Trophoblast cell (in vitro differentiated cells and primary cell): ENCODE data around the gene IL1F10.

Source experiments
- DNase-seq, 2 donors: peaks; one replicate each; pipeline ENCODE4 v3.0.0-alpha.2; 2016
- H2AFZ ChIP-seq: 2 replicates; pipeline ENCODE4 v1.6.1; 2013; ENCODE audit warnings: low read length, moderate library complexity, mild to moderate bottlenecking; ENCODE audit not compliant: insufficient read depth, poor library complexity
- H2AK5ac ChIP-seq: 2 replicates; pipeline ENCODE4 v1.6.1; 2013; ENCODE audit warnings: mild to moderate bottlenecking, low read length
- H2BK120ac ChIP-seq: 2 replicates; pipeline ENCODE4 v1.6.1; 2013; ENCODE audit warnings: low read length, mild to moderate bottlenecking, moderate library complexity; ENCODE audit not compliant: insufficient read depth, poor library complexity
- H2BK12ac ChIP-seq: 2 replicates; pipeline ENCODE4 v1.6.1; 2013; ENCODE audit warnings: mild to moderate bottlenecking, low read length, moderate library complexity
- H2BK5ac ChIP-seq: 2 replicates; pipeline ENCODE4 v1.6.1; 2013; ENCODE audit warnings: low read length, low read depth, moderate library complexity, mild to moderate bottlenecking; ENCODE audit not compliant: poor library complexity
- H3K14ac ChIP-seq: 2 replicates; pipeline ENCODE4 v1.6.1; 2013; ENCODE audit warnings: mild to moderate bottlenecking, low read length
- H3K18ac ChIP-seq: 2 replicates; pipeline ENCODE4 v1.6.1; 2013; ENCODE audit warnings: mild to moderate bottlenecking, low read length
- H3K23ac ChIP-seq: 2 replicates; pipeline ENCODE4 v1.6.1; 2013; ENCODE audit warnings: low read length
- H3K27ac ChIP-seq: 2 replicates; pipeline ENCODE4 v1.5.1; 2013; ENCODE audit warnings: low read depth, mild to moderate bottlenecking, inconsistent platforms, low read length, moderate library complexity
- H3K27me3 ChIP-seq: 2 replicates; pipeline ENCODE4 v1.6.1; 2013; ENCODE audit warnings: inconsistent platforms, mild to moderate bottlenecking, low read length, moderate library complexity; ENCODE audit not compliant: insufficient read depth
- H3K36me3 ChIP-seq, 2 experiments: 1 replicate in 1 of 2; 2 replicates in 1 of 2; pipeline ENCODE4 v1.6.1; 2013; ENCODE audit warnings: low read length in 2 of 2, mild to moderate bottlenecking in 2 of 2, moderate library complexity in 1 of 2; ENCODE audit not compliant: insufficient read depth in 2 of 2, control insufficient read depth in 1 of 2
- H3K4ac ChIP-seq: 2 replicates; pipeline ENCODE4 v1.6.1; 2013; ENCODE audit warnings: low read depth, mild to moderate bottlenecking, low read length, moderate library complexity
- H3K4me1 ChIP-seq, 2 experiments: 1 replicate in 1 of 2; 2 replicates in 1 of 2; pipeline ENCODE4 v1.6.1; 2013; ENCODE audit warnings: low read length in 2 of 2, mild to moderate bottlenecking in 2 of 2, moderate library complexity in 1 of 2; ENCODE audit not compliant: insufficient read depth in 2 of 2, control insufficient read depth in 1 of 2
- H3K4me2 ChIP-seq: 2 replicates; pipeline ENCODE4 v1.6.1; 2013; ENCODE audit warnings: inconsistent platforms, mild to moderate bottlenecking, low read length, moderate library complexity
- H3K4me3 ChIP-seq: 2 replicates; pipeline ENCODE4 v1.5.1; 2013; ENCODE audit warnings: mild to moderate bottlenecking, low read depth, low read length, inconsistent platforms
- H3K79me1 ChIP-seq: one replicate; pipeline ENCODE4 v1.6.1; 2013; ENCODE audit warnings: low read length
- H3K79me2 ChIP-seq: 2 replicates; pipeline ENCODE4 v1.6.1; 2013; ENCODE audit warnings: low read length, mild to moderate bottlenecking; ENCODE audit not compliant: control insufficient read depth, insufficient read depth, poor library complexity
- H3K9ac ChIP-seq: 2 replicates; pipeline ENCODE4 v1.6.1; 2013; ENCODE audit warnings: mild to moderate bottlenecking, low read length
- H3K9me3 ChIP-seq: 2 replicates; pipeline ENCODE4 v1.6.1; 2013; ENCODE audit warnings: low read depth, mild to moderate bottlenecking, control low read depth, inconsistent platforms, low read length; ENCODE audit not compliant: insufficient read depth
- H4K12ac ChIP-seq: 2 replicates; pipeline ENCODE4 v1.6.1; 2013; ENCODE audit warnings: low read depth, mild to moderate bottlenecking, low read length, moderate library complexity
- H4K8ac ChIP-seq: 2 replicates; pipeline ENCODE4 v1.6.1; 2013; ENCODE audit warnings: low read depth, mild to moderate bottlenecking, low read length, moderate library complexity
- H4K91ac ChIP-seq: one replicate; pipeline ENCODE4 v1.6.1; 2013; ENCODE audit warnings: low read depth, mild to moderate bottlenecking, low read length, moderate library complexity
- WGBS: extraction: QIAGEN DNeasy Blood & Tissue Kit; methylation state at CpG from one replicate; pipeline ENCODE4 v1.1.7; 2013; ENCODE audit warnings: missing lambda C conversion rate; ENCODE audit not compliant: insufficient read length, insufficient coverage; ENCODE audit errors: extremely low coverage; 5-methylcytosine and 5-hydroxymethylcytosine counted together

The IL1F10 gene

DNA sequence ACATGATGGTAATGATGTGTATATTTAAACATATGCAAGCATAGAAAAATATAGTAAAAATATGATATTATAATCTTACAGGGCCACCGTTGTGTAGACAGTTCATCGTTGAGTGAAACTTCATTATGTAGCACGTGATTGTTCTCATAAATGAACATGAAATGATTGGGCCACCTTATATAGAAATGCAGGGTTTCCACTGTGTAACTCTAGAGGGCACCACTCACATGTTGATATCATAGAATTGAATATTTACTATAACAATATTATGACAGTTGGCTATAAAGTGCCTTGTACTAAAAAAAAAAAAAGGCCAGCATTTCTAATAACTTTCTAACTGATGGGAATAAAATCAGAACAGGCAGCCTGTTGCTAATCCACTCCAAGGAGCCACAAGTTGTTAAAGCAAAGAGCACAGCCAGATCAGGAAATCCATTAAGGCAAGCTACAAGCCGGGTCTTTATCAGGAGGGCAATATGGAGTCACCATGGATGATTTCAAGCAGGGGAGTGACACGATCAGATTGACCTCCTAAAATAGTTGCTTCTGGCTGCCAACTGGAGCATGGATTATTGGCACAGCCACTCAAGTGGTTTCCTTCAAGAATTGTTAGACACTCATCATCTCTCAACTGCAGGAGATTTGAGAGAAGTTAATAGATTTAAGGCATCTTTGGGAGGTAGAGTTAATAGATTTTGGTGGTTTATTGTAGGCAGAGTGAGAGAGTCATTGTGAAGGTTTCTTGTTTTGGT lies 16.7 kb downstream of the IL1F10 start:
- no peak overlapping the region for H2BK12ac ChIP-seq
- no peaks in the 10 kb centered on the region for H3K79me2 ChIP-seq
- H3K79me1 ChIP-seq = no peaks in the 10 kb centered on the region

DNA sequence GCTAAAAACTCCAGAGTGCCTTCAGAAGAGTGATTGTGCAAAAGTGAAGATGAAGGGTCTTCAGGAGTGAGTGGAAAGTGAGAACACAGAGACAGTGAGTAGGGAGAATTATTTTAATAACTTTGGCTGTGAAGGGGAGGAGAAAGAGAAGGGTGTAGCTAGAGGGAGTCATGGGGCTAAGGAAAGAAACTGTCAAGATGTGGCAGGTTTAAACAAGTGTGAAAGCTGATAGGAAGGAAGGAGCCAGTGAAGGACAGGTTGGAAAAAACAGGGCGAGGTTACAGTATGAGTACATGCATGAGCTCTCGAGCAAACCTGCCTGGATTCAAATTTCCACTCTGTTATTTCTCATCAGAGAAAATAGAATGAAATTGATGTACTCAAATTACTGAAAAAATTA lies 17.8 kb downstream of the IL1F10 start:
- Histone ChIP-seq H3K4me1 (no peaks in the 10 kb centered on the region), H4K12ac (no peak overlapping the region), H3K23ac (no peak overlapping the region), H3K4me2 (no peak overlapping the region), H2BK120ac (no peak overlapping the region), H2AFZ (no peak overlapping the region), H3K18ac (no peak overlapping the region), H4K8ac (no peak overlapping the region), H3K36me3 (no peaks in the 10 kb centered on the region), H3K79me1 (no peaks in the 10 kb centered on the region), H3K9ac (no peak overlapping the region), H3K27me3 (no peaks in the 10 kb centered on the region), H3K14ac (no peak overlapping the region), H2BK5ac (no peak overlapping the region), H2AK5ac (no peak overlapping the region), H4K91ac (no peak overlapping the region), H2BK12ac (no peak overlapping the region), H3K79me2 (no peaks in the 10 kb centered on the region), H3K4me3 (no peak overlapping the region), H3K4ac (no peak overlapping the region), H3K27ac (no peak overlapping the region), H3K9me3 (no peaks in the 10 kb centered on the region)
- no peak for DNase-seq
- WGBS = no CpG with 5 or more reads among the region's 2 CpGs

More for the DNA sequence above, 16.7 kb downstream of the IL1F10 start:
- Histone ChIP-seq H3K27ac (no peak overlapping the region), H3K23ac (no peak overlapping the region), H3K4me3 (no peak overlapping the region), H2BK5ac (no peak overlapping the region), H4K12ac (no peak overlapping the region), H2AK5ac (no peak overlapping the region), H2BK120ac (no peak overlapping the region), H3K9me3 (no peaks in the 10 kb centered on the region), H3K27me3 (no peaks in the 10 kb centered on the region), H3K4me2 (no peak overlapping the region), H4K8ac (no peak overlapping the region), H3K14ac (no peak overlapping the region), H3K4ac (no peak overlapping the region), H3K36me3 (no peaks in the 10 kb centered on the region), H3K18ac (no peak overlapping the region), H4K91ac (no peak overlapping the region), H3K9ac (no peak overlapping the region), H2AFZ (no peak overlapping the region), H3K4me1 (no peaks in the 10 kb centered on the region)
- no CpG with 5 or more reads among the region's 5 CpGs for WGBS
- DNase-seq = peak in 1 of 2 donors; percentile 35

GRCh38 chr2:113088213-113088992 lies 20.6 kb downstream of the IL1F10 start:
- no peak overlapping the region for H2AFZ ChIP-seq
- no peak overlapping the region for H2BK5ac ChIP-seq
- no peak overlapping the region for H2BK12ac ChIP-seq
- H3K4ac ChIP-seq = no peak overlapping the region
- H3K27ac ChIP-seq = no peak overlapping the region
- no peak overlapping the region for H4K91ac ChIP-seq
- no peak overlapping the region for H3K4me3 ChIP-seq
- H3K9me3 ChIP-seq = no peaks in the 10 kb centered on the region
- no peaks in the 10 kb centered on the region for H3K79me2 ChIP-seq
- H3K9ac ChIP-seq = no peak overlapping the region
- no peak overlapping the region for H3K4me2 ChIP-seq
- no peaks in the 10 kb centered on the region for H3K4me1 ChIP-seq
- H2AK5ac ChIP-seq = no peak overlapping the region
- H3K36me3 ChIP-seq = no peaks in the 10 kb centered on the region
- no peak overlapping the region for H4K12ac ChIP-seq
- no peak overlapping the region for H4K8ac ChIP-seq
- H3K18ac ChIP-seq = no peak overlapping the region
- H2BK120ac ChIP-seq = no peak overlapping the region
- no peak for DNase-seq
- no peaks in the 10 kb centered on the region for H3K27me3 ChIP-seq
- H3K14ac ChIP-seq = no peak overlapping the region
- no peak overlapping the region for H3K23ac ChIP-seq
- no peaks in the 10 kb centered on the region for H3K79me1 ChIP-seq

- H2BK120ac ChIP-seq = no peak overlapping the region
- no peak overlapping the region for H3K9ac ChIP-seq
- H3K79me1 ChIP-seq = no peaks in the 10 kb centered on the region
- DNase-seq = no peak
- no peak overlapping the region for H3K4me3 ChIP-seq
- no peak overlapping the region for H2BK12ac ChIP-seq
- no peak overlapping the region for H3K14ac ChIP-seq
- no peaks in the 10 kb centered on the region for H3K4me1 ChIP-seq
- H3K4me2 ChIP-seq = no peak overlapping the region
- no peak overlapping the region for H4K91ac ChIP-seq
- no peak overlapping the region for H2BK5ac ChIP-seq
- H3K79me2 ChIP-seq = no peaks in the 10 kb centered on the region
- no peak overlapping the region for H2AFZ ChIP-seq
- H3K4ac ChIP-seq = no peak overlapping the region
- H3K18ac ChIP-seq = no peak overlapping the region
- no peak overlapping the region for H3K23ac ChIP-seq
- no peaks in the 10 kb centered on the region for H3K27me3 ChIP-seq
- no peaks in the 10 kb centered on the region for H3K9me3 ChIP-seq
- H3K36me3 ChIP-seq = no peaks in the 10 kb centered on the region
- H4K8ac ChIP-seq = no peak overlapping the region
- H2AK5ac ChIP-seq = no peak overlapping the region
- H3K27ac ChIP-seq = no peak overlapping the region
- H4K12ac ChIP-seq = no peak overlapping the region
These were observed 22.1 kb downstream of the IL1F10 start for GRCh38 chr2:113089916-113090315.
